HG02840 (cell line): ENCODE data around the gene GFOD1.
"Not testable (repeated sequence)": the region's sequence is repeated elsewhere in the genome, so short reads cannot be mapped to it uniquely, and the experiment has no call there.

ENCODE experiments used
- ATAC-seq: cut with Tn5 transposase; IDR thresholded peaks from one replicate; pipeline ENCODE4 v1.9.1; 2021; ENCODE audit warnings: mild to moderate bottlenecking, moderate library complexity, moderate number of reproducible peaks; ENCODE audit not compliant: unreplicated experiment, low FRiP score

The GFOD1 gene

GRCh38 chr6:13512900-13513299 lies 25.5 kb upstream of the GFOD1 start:
- no peak for ATAC-seq

GRCh38 chr6:13511913-13512717 lies 24.7 kb upstream of the GFOD1 start:
- no peak for ATAC-seq

- not testable (repeated sequence) for ATAC-seq
These were observed 23.8 kb upstream of the GFOD1 start for GRCh38 chr6:13511141-13511571.

GRCh38 chr6:13510433-13510832 lies 23.0 kb upstream of the GFOD1 start:
- ATAC-seq = not testable (repeated sequence)

GRCh38 chr6:13508711-13509705 lies 21.6 kb upstream of the GFOD1 start:
- ATAC-seq = no peak

- no peak for ATAC-seq
These were observed 20.0 kb upstream of the GFOD1 start for GRCh38 chr6:13507306-13507860.

GRCh38 chr6:13505345-13505734 lies 17.9 kb upstream of the GFOD1 start:
- no peak for ATAC-seq

GRCh38 chr6:13504611-13505344 lies 17.4 kb upstream of the GFOD1 start:
- no peak for ATAC-seq

GRCh38 chr6:13500915-13501314 lies 13.5 kb upstream of the GFOD1 start:
- ATAC-seq = no peak

GRCh38 chr6:13500264-13500663 lies 12.9 kb upstream of the GFOD1 start:
- ATAC-seq = no peak

GRCh38 chr6:13496513-13497190 lies 9.3 kb upstream of the GFOD1 start:
- ATAC-seq = no peak

GRCh38 chr6:13495818-13496217 lies 8.4 kb upstream of the GFOD1 start:
- no peak for ATAC-seq

GRCh38 chr6:13495112-13495776 lies 7.8 kb upstream of the GFOD1 start:
- no peak for ATAC-seq

- ATAC-seq = no peak
These were observed 6.7 kb upstream of the GFOD1 start for GRCh38 chr6:13494137-13494536.

- no peak for ATAC-seq
These were observed 5.7 kb upstream of the GFOD1 start for GRCh38 chr6:13493147-13493546.

- no peak for ATAC-seq
These were observed 5.0 kb upstream of the GFOD1 start for GRCh38 chr6:13492357-13492756.

GRCh38 chr6:13491538-13491937 lies 4.1 kb upstream of the GFOD1 start:
- ATAC-seq = no peak

GRCh38 chr6:13490402-13490801 lies 3.0 kb upstream of the GFOD1 start:
- ATAC-seq = no peak

GRCh38 chr6:13488896-13489237 lies 1.5 kb upstream of the GFOD1 start:
- no peak for ATAC-seq
